Psoas muscle (tissue), 8 donors: Measurements from ENCODE around the gene GALP. TPM values are rescaled to one million over a fixed set of nuclear protein-coding genes. Genes with fewer than 3 reads are reported as not detected.

Experiments used
- ATAC-seq, 4 donors: fragments of 200-7000 bp; cut with Tn5 transposase; one replicate each; pipeline ENCODE4 v1.9.1; 2020; ENCODE audit warnings: moderate library complexity in 3 of 4, mild to moderate bottlenecking in 2 of 4
- DNase-seq, 2 donors: peaks; one replicate each; pipeline ENCODE4 v3.0.0-alpha.2; 2020
- H3K27ac ChIP-seq: fragments of 200-600 bp; one replicate; pipeline ENCODE4 v1.8.0; 2022
- H3K27me3 ChIP-seq, 3 donors: fragments of 200-600 bp in 1 of 3; one replicate each; pipeline versions ENCODE4 v1.6.1 to v1.8.0; 2013 to 2022; ENCODE audit warnings: low read length in 2 of 3, mild to moderate bottlenecking in 2 of 3, moderate library complexity in 1 of 3; ENCODE audit not compliant: insufficient read depth in 3 of 3
- H3K36me3 ChIP-seq, 2 donors: fragments of 200-600 bp in 1 of 2; one replicate each; pipeline versions ENCODE4 v1.6.1 to v1.8.0; 2013 to 2022; ENCODE audit warnings: low read depth in 1 of 2, mild to moderate bottlenecking in 1 of 2, moderate library complexity in 1 of 2; ENCODE audit not compliant: insufficient read depth in 1 of 2
- H3K4me1 ChIP-seq: fragments of 200-600 bp; one replicate; pipeline ENCODE4 v1.8.0; 2022
- H3K4me3 ChIP-seq: fragments of 200-600 bp; one replicate; pipeline ENCODE4 v1.8.0; 2022; ENCODE audit warnings: mild to moderate bottlenecking
- H3K9me3 ChIP-seq: fragments of 200-600 bp; one replicate; pipeline ENCODE4 v1.8.0; 2022
- WGBS, 3 donors: extraction: QIAGEN DNeasy Blood & Tissue Kit; methylation state at CpG; one replicate each; pipeline versions ENCODE4 v1.1.6 to v1.1.7; 2013; 5-methylcytosine and 5-hydroxymethylcytosine counted together
- intact Hi-C, 2 donors: fragments of 100-400 bp; cut with DNase I; formaldehyde crosslinking; loops; one replicate each; pipeline versions ENCODE4 v1.11.0 to v1.14.2; 2022
- polyA plus RNA-seq, 3 donors: library from polyadenylated mRNA; stranded (reverse); fragments of 200-250 nt; gene quantifications; one replicate each; pipeline ENCODE4 v1.2.3, GENCODE V29; 2013
- total RNA-seq, 4 donors: library from RNA; stranded (reverse); fragmentation: NEBNext Ultra II Directional in 2 of 4; extraction: Animal tissue kit (Norgen Biotek cat#: 25700) in 2 of 4; gene quantifications; one replicate each; pipeline versions ENCODE4 v1.2.1 to v1.2.4, GENCODE V29; 2021 to 2023
- TF ChIP-seq, protein P1 (sequence below): fragments of 200-600 bp; IDR thresholded peaks from one replicate; pipeline ENCODE4 v1.8.0; 2022; ENCODE audit warnings: antibody characterized with exemption
- donor health status: healthy with polysubstance abuse.
- donor health status: DM: no; HTN: no; CAD: no; lungs with moderate emphysema.
- donor health status: Bipolar disorder and iron deficiency.
- donor health status: healthy.
- donor health status: DM: yes; HTN: yes; CAD: no.
- donor health status: DM: no; HTN: no; CAD: no.
- donor health status: DM: no; HTN: no; CAD: no.
- donor health status: DM: yes; HTN: yes; CAD: no.

GALP gene
- total and polyA plus RNA-seq, 7 donors, result not detected

DNA sequence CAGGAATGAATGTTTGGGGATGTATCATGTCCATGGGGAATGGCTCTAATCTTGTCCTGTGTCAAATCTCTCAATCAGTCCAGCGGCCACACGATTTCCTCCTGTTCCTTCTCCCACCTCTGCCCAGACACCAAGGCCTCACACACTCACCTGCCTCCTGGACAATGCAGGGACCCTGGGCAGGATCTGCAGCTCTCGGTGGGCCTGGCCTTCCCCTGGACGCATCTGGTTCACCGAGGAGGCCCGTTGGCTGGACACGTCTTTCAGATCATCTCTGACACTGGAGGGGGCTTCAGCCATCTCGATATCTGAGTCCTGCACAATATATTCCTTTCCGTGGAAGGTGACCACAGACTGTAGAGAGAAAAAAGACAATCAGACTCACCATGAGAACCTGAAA lies 47.7 kb downstream of the GALP start:
- Histone ChIP-seq H3K27ac (no peak overlapping the region), H3K9me3 (no peaks in the 10 kb centered on the region), H3K4me1 (no peaks in the 10 kb centered on the region), H3K4me3 (no peak overlapping the region), H3K36me3 (no peaks in the 10 kb centered on the region), H3K27me3 (no peaks in the 10 kb centered on the region)
- TF ChIP-seq, protein P1, sequence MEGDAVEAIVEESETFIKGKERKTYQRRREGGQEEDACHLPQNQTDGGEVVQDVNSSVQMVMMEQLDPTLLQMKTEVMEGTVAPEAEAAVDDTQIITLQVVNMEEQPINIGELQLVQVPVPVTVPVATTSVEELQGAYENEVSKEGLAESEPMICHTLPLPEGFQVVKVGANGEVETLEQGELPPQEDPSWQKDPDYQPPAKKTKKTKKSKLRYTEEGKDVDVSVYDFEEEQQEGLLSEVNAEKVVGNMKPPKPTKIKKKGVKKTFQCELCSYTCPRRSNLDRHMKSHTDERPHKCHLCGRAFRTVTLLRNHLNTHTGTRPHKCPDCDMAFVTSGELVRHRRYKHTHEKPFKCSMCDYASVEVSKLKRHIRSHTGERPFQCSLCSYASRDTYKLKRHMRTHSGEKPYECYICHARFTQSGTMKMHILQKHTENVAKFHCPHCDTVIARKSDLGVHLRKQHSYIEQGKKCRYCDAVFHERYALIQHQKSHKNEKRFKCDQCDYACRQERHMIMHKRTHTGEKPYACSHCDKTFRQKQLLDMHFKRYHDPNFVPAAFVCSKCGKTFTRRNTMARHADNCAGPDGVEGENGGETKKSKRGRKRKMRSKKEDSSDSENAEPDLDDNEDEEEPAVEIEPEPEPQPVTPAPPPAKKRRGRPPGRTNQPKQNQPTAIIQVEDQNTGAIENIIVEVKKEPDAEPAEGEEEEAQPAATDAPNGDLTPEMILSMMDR, result no peak
- WGBS, 3 donors, result 84 to 88% (median 87%) methylated on average over 9 of the region's 9 CpGs
- DNase-seq (no peak), ATAC-seq (no peak)
- intact Hi-C loops, result no loop called here

Other genes starting within 250 kb of the GALP start
- gene NLRP13, start 243.7 kb upstream of the GALP start, total RNA-seq, result not detected
- not detected for gene NLRP13, start 243.7 kb upstream of the GALP start, polyA plus RNA-seq
- gene NLRP8, start 228.2 kb upstream of the GALP start, total RNA-seq, result not detected
- gene NLRP8, start 228.2 kb upstream of the GALP start, polyA plus RNA-seq, result not detected
- gene NLRP5, start 189.2 kb upstream of the GALP start, total RNA-seq, result not detected
- gene NLRP5, start 189.2 kb upstream of the GALP start, polyA plus RNA-seq, result not detected
- gene ZNF787, start 54.7 kb upstream of the GALP start, total RNA-seq, result 10 to 100 TPM; 33.3 to 62.7 (median 54.2) TPM
- gene ZNF787, start 54.7 kb upstream of the GALP start, polyA plus RNA-seq, result 10 to 100 TPM; 27.3 to 56.6 (median 49.1) TPM
- gene ZNF444, start 34.7 kb upstream of the GALP start, total RNA-seq, result 10 to 100 TPM; 12.0 to 20.6 (median 16.6) TPM
- gene ZNF444, start 34.7 kb upstream of the GALP start, polyA plus RNA-seq, result 10 to 100 TPM; 14.1 to 22.4 (median 14.7) TPM
- not detected for gene ZSCAN5B, start 21.8 kb downstream of the GALP start, total RNA-seq
- gene ZSCAN5B, start 21.8 kb downstream of the GALP start, polyA plus RNA-seq, result under 1 TPM in 1 of 3 donors, not detected in 2; 0.05 TPM
- not detected for gene ZSCAN5C, start 26.3 kb downstream of the GALP start, total RNA-seq
- not detected for gene ZSCAN5C, start 26.3 kb downstream of the GALP start, polyA plus RNA-seq
- under 1 TPM in 1 of 4 donors, not detected in 3; 0.62 TPM for gene EDDM13, start 96.7 kb downstream of the GALP start, total RNA-seq
- not detected for gene EDDM13, start 96.7 kb downstream of the GALP start, polyA plus RNA-seq
- gene ZSCAN5A, start 138.8 kb downstream of the GALP start, total RNA-seq, result 10 to 100 TPM in 3 of 4 donors, 1 to 10 TPM in 1; 9.1 to 16.3 (median 10.9) TPM
- 10 to 100 TPM in 1 of 3 donors, 1 to 10 TPM in 2; 3.8 to 13.1 (median 9.9) TPM for gene ZSCAN5A, start 138.8 kb downstream of the GALP start, polyA plus RNA-seq
- gene ZNF582, start 217.5 kb downstream of the GALP start, total RNA-seq, result 1 to 10 TPM; 1.1 to 2.6 (median 1.3) TPM
- gene ZNF582, start 217.5 kb downstream of the GALP start, polyA plus RNA-seq, result 1 to 10 TPM; 1.1 to 2.4 (median 1.9) TPM
- gene ZNF583, start 228.3 kb downstream of the GALP start, total RNA-seq, result 1 to 10 TPM; 2.5 to 5.3 (median 3.1) TPM
- gene ZNF583, start 228.3 kb downstream of the GALP start, polyA plus RNA-seq, result 1 to 10 TPM; 2.3 to 8.7 (median 2.6) TPM